ENCODE data around the gene TDRD10. TPM values are rescaled to one million over a fixed set of nuclear protein-coding genes. Genes with fewer than 3 reads are reported as not detected.
"Not testable (repeated sequence)": the region's sequence is repeated elsewhere in the genome, so short reads cannot be mapped to it uniquely, and the experiment has no call there.

The TDRD10 gene
- total RNA-seq, 2 donors from 2014 or later = 3.4 to 5.8 TPM

DNA sequence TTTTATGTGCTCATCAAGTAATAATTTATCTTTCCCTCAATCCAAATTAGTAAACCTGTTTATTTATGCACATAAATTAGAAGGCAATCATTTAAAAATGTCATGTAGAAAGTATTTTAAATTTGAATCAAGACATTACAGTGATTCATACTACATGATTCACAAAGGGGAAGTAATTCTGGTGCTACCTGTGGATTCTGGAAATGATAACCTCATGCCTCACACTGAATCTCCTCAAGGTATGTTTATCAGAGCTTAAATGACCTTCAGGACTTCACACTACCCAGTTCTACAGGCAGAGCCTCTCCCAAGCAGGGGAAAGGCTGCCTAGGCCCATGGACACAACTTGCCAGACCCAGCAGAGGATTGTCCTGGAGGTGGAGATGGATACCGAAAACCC, 25.2 kb upstream of the TDRD10 start:
- intact Hi-C loops (cut with DNase I) = no loop called here
- DNase-seq (ENCODE audit: low spot score) = no peak

GRCh38 chr1:154478013-154478412, 24.0 kb upstream of the TDRD10 start:
- no peak for DNase-seq (ENCODE audit: low spot score)
- intact Hi-C loops (cut with DNase I) = no loop called here

DNA sequence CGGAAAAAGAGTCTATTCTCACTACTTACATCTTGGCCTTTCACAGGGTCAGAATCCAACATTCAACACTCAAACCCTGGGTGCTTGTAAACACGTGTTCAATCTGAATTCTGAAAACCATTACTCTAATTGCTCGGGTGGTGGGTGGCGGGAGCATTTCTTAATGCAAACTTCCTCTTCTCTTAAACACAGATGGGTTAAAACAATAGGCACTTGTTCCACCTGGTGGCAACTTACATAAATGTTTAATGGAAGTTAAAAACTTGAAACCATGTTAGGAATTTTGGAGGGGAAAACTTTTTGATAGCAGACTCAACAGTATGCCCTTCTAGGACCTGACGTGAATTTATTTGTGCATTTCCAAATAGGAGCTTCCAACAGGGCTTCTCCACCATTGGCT, 23.4 kb upstream of the TDRD10 start:
- intact Hi-C loops (cut with DNase I) = no loop called here
- DNase-seq (ENCODE audit: low spot score) = no peak

DNA sequence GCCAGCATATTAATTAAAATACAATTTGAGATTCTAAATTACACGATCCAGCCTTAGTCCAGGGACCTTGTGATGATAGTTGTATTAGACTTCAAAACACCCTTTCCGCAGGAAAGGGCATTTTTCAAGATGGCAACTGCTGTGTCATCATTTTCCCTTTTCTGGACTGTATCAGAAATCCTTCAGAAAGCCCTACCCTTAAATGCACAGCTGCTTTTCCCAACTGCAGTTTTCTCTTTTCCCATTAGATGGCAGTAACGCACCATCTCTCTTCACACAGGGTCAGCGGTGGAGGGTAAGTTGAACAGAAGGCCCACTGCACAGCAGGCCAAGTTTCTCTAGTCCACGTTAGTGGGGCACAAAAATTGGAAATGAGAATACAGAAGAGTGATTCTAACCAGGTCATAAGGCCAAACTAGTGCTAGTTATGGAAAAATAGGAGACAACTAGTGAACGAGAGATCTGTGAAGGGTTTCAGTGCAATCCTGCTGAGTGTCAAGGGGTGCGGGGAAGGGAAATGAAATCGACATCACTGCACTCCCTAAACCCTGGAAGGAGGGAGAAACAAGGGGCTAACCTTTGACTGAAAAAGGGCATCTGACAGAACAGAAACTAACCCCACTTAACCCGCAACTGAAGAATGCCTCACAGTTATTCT, 22.1 kb upstream of the TDRD10 start:
- intact Hi-C loops (cut with DNase I) = loop anchor here (10.0 kb wide), 2 partner anchors 65 to 395 kb away; partner anchors contain the start of gene KCNN3 (in 1 of the 2)
- no peak for DNase-seq (ENCODE audit: low spot score)

- intact Hi-C loops (cut with DNase I) = loop anchor here (10.0 kb wide), 2 partner anchors 64 to 394 kb away; partner anchors contain the start of gene KCNN3 (in 1 of the 2)
- DNase-seq (ENCODE audit: low spot score) = no peak
Measured at GRCh38 chr1:154481053-154481452, 21.0 kb upstream of the TDRD10 start.

DNA sequence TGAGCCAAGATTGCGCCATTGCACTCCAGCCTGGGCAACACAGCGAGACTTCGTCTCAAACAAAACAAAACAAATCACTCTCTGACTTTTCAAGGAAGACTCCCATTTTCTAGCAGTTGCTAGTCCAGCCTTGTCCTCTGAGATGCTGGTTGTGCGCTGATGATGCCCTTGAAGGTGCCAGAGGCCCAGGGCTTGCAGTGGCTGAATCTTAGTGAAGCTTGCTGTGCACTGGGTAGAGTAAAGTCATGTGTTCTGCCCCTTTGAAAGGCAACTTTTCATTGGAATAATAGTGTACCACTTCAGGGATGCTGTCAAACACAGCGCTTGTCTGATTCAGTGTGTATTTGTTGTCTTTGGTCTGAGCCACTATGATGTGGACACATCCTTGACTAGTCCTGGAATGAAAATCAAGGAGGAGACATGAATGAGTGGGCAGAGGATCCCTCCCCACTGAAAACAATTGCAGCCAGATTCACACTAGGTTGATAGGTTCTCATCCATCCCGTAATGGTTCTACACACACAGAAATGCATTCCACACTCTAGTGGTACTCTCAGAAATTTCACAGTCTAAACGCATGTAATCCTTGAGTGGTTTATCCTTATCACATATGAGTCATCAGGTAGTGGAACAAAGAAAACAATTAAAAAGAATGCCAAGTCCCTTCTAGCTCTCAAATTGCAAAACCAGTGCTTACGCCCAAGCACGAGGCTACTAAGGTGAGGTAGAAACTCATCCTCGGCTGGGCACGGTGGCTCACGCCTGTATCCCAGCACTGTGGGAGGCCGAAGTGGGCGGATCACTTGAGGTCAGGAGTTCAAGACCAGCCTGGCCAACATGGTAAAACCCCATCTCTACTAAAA, 17.8 kb upstream of the TDRD10 start:
- intact Hi-C loops (cut with DNase I) = loop anchor here (10.0 kb wide), 2 partner anchors 61 to 391 kb away; partner anchors contain the start of gene KCNN3 (in 1 of the 2)
- DNase-seq (ENCODE audit: low spot score) = no peak

DNA sequence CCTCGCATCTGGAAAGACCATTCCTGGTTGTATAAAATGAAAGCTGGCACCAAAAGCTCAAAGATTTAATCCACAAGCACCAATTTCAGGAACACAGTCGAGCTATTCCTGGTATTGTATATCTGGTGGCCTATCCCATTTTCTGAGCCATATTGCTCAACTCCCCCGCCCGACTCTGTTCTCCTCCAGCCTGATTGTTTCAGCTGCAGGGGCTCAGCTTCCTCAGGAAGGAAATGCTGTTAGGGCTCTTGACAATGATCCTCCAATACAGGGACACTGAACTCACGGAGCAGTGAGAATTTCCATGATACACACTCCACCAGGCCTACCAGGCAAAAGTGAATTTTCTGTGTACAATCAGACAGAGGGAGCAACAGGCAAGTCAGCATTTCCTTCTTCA, 16.9 kb upstream of the TDRD10 start:
- DNase-seq (ENCODE audit: low spot score) = no peak
- intact Hi-C loops (cut with DNase I) = loop anchor here (5.0 to 10.0 kb wide), 3 partner anchors 60 to 390 kb away; partner anchors contain the start of gene KCNN3 (in 1 of the 2)

DNA sequence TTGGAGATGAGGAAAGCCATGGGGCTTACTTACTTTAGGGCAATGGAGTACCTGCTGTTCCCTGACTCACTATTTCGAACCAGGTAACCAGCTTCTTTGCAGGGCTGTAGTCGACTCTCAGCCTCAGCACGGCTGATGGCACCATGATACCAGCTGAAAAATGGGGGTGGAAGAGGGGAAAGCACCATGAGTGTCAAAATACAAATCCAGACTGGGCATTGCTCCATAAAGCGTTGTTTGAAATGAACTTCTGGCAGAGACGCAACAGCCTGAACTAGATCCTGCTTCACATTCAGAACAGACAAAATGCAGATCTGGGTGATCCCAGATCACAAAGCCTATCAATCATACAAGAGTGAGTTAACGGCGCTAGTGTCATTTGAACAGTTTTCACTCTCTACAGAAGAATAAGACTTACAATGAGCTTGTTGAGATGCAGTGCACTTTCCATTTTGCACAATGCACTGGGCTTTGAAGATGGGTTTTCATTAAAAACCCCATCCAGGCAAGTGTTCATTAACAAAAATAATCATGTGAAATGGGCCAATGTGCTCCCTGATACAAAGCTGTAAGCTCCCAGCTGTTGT, 16.0 kb upstream of the TDRD10 start:
- intact Hi-C loops (cut with DNase I) = loop anchor here (5.0 to 10.0 kb wide), 3 partner anchors 59 to 389 kb away; partner anchors contain the start of gene KCNN3 (in 1 of the 2)
- no peak for DNase-seq (ENCODE audit: low spot score)

- not testable (repeated sequence) for DNase-seq (ENCODE audit: low spot score)
- intact Hi-C loops (cut with DNase I) = loop anchor here (5.0 to 10.0 kb wide), 3 partner anchors 58 to 388 kb away; partner anchors contain the start of gene KCNN3 (in 1 of the 2)
Measured at GRCh38 chr1:154486756-154487155, 15.3 kb upstream of the TDRD10 start.

GRCh38 chr1:154488922-154489321, 13.1 kb upstream of the TDRD10 start:
- no peak for DNase-seq (ENCODE audit: low spot score)
- intact Hi-C loops (cut with DNase I) = loop anchor here (5.0 to 10.0 kb wide), 3 partner anchors 56 to 386 kb away; partner anchors contain the start of gene KCNN3 (in 1 of the 2)

DNA sequence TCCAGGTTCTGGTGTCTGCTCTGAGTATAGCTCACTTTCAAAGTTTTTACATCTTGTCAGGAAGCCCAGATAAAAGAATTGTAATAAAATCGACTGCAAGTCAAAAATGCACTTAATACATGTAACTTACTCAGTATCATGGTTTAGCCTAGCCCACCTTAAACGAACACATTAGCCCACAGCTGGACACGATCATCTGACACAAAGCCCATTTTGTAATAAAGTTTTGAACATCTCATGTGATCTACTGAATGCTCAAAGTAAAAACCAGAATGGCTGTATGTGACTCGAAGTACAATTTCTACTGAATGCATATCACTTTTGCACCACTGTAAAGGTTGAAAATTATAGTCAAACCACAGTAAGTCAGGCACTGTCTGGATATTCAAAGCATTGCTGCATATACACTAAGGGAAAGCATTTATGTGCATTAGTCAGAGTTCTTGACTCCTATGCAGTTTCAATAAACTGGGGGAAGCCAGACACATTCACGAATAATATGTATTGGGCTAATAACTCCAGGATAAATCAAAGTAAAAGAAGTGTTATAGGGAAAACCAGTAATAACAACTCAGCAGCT, 12.2 kb upstream of the TDRD10 start:
- intact Hi-C loops (cut with DNase I) = loop anchor here (5.0 to 10.0 kb wide), 3 partner anchors 55 to 385 kb away; partner anchors contain the start of gene KCNN3 (in 1 of the 2)
- DNase-seq (ENCODE audit: low spot score) = no peak

DNA sequence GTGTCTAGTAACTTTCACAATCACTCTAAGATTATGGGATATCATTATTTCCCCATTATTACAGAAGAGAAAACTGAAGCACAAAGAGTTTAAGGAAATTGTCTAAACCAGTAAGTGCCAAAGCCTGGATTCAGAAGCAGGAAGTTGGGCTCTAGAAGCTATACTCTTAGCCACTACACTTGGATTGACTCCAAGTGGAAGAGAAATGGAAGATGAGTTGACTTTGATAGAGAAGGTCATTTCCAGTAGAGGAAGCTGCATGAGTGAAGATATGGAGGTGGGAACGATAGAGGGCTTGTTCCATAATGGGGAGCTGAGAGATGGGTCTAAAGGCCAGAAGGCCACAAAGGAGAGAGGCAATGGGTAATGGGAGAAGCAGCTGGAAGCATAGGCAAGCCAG, 11.7 kb upstream of the TDRD10 start:
- no peak for DNase-seq (ENCODE audit: low spot score)
- intact Hi-C loops (cut with DNase I) = no loop called here

DNA sequence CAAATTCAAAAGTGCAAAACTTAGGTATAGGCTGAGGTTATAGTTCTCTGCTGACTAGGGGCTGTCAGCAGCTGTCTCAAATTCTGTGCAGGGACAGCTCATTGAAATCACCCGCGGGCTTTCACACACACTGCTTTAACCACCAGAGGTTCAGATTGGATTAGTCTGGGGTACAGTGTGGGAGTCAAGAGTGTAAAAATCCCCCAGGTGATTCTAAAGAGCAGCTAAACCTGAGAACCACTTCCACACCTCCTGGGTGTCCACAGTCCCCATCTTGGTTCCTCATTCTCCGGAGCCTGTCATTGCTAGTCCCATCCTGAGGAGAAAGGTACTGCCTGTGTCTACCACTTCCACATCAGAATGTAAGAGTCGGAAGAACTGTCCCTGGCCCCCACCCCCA, 9.9 kb upstream of the TDRD10 start:
- intact Hi-C loops (cut with DNase I) = no loop called here
- DNase-seq (ENCODE audit: low spot score) = no peak

- intact Hi-C loops (cut with DNase I) = no loop called here
- no peak for DNase-seq (ENCODE audit: low spot score)
Measured at GRCh38 chr1:154493276-154493675, 8.7 kb upstream of the TDRD10 start.

DNA sequence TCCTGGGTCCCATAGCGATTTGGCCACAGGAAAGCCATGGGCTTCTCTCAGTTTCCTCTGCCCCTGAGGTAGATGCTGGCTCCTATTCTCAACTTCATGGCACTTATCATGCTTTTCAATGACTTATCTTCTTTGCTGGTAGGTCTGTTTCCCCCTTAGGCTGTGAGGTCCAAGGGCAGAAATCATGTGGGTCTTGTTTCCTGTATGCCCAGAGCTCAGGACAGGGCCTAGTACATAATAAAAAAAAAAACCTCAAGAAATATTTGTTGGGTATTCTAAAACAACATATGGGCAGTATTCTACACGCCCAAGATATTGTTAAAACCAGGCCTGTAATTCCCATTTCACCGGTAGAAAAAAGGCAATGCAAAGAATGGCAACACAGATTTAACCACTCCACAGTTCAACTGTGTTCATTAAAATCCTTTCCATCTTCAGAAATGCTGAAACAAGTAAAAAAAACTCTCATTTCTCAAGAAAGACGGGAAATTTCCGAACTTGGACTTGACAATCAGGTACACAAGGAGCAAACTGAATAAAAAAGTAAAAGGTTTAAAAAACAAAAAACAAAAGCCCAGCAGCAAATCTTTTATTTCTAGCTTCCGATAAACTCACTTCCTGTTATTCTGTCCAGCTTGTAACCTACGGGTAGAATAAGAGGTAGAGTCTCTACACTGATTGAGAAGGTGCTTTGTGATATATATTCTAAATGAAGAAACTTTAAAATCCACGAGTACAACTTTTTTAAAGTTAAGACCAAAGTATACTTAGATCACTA, 6.3 kb upstream of the TDRD10 start:
- DNase-seq (ENCODE audit: low spot score) = no peak
- intact Hi-C loops (cut with DNase I) = no loop called here

GRCh38 chr1:154496383-154496782, 5.6 kb upstream of the TDRD10 start:
- intact Hi-C loops (cut with DNase I) = no loop called here

DNA sequence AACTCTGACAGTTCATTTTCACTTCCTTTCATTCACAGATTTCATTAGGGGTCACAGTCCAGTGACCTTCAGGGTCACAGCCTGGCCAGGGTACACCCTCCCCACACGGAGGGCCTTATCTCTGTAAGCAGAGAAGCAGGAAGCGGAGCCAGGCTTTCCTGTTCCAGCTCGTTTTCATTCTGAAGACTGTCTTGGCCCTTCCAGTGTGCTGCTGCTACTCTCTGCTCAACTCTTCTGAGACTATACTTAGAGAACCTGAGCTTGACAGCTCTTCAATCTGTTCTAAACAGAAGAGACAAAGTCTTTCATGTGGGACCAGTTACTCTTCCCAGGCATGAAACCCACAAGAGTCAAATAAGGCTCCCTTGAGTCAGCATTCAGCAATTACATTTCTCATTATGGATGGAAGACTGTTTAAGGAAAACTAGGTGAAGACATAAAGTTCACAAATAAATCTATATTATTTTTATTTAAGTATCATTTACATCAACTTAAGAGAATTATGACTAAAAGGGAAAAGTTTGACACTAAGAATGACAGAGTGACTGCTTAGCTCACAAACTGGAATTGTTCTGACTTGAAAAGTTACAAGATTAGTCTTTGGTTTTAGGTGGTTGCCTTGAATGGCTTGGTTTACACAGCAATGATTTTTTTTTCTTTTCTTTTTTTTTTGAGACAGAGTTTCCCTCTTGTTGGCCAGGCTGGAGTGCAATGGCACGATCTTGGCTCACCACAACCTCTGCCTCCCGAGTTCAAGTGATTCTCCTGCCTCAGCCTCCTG, 4.8 kb upstream of the TDRD10 start:
- DNase-seq (ENCODE audit: low spot score) = no peak
- intact Hi-C loops (cut with DNase I) = no loop called here

More at GRCh38 chr1:154496383-154496782, 5.6 kb upstream of the TDRD10 start:
- DNase-seq (ENCODE audit: low spot score) = no peak

GRCh38 chr1:154499446-154499845, 2.6 kb upstream of the TDRD10 start:
- intact Hi-C loops (cut with DNase I) = no loop called here
- no peak for DNase-seq (ENCODE audit: low spot score)
